HepG2 (cell line): ENCODE results near the gene PARP11. TPM values are rescaled to one million over a fixed set of nuclear protein-coding genes. Genes with fewer than 3 reads are reported as not detected.

Experiments used
- ATAC-seq: fragments of 200-7000 bp; cut with Tn5 transposase; 3 replicates; pipeline ENCODE4 v1.9.1; 2020; ENCODE audit warnings: mild to moderate bottlenecking, moderate library complexity
- BruUV-seq: library from RNA; stranded (reverse); fragments of 400-500 nt; replicated peaks from 2 replicates; lab custom pipeline; 2021; lab: Mats Ljungman, UMichigan
- CTCF ChIA-PET: fragments of 300-600 bp; formaldehyde crosslinking; extraction: SDS; loops from one replicate; lab custom pipeline; 2021; ENCODE audit warnings: low total read pairs, inconsistent platforms, low intra/inter-chr PET ratio; lab: Yijun Ruan, JAX
- POLR2A ChIA-PET: fragments of 350-600 bp; sonication (Branson Sonifier 250); formaldehyde crosslinking; loops from one replicate; lab custom pipeline; 2020; ENCODE audit warnings: antibody characterized with exemption, inconsistent platforms; lab: Yijun Ruan, JAX
- DNase-seq: peaks from one replicate; pipeline ENCODE4 v3.0.0-alpha.2; 2015; ENCODE audit warnings: low spot score
- FAIRE-seq: peaks from 3 replicates; lab custom pipeline; 2011; peaks lifted over from hg19 to GRCh38; lab: Jason Lieb, UNC
- H2AFZ ChIP-seq: one replicate; pipeline ENCODE4 v1.6.1; 2011; ENCODE audit warnings: low read length, inconsistent platforms
- H3K27ac ChIP-seq: fragments of 300-600 bp; 3 replicates; pipeline ENCODE4 v1.8.0; 2011; ENCODE audit warnings: mixed run types, mild to moderate bottlenecking, mixed read lengths, low read length, inconsistent platforms; ENCODE audit not compliant: insufficient read depth; ENCODE audit errors: extremely low read length
- H3K27me3 ChIP-seq, 2 experiments: fragments of 200-600 bp in 1 of 2; 2 replicates in 1 of 2; 3 replicates in 1 of 2; pipeline versions ENCODE4 v1.6.0 to v1.8.0; 2011; ENCODE audit warnings: low read length in 2 of 2, mild to moderate bottlenecking in 2 of 2, moderate library complexity in 2 of 2, inconsistent platforms in 1 of 2; ENCODE audit not compliant: insufficient read depth in 2 of 2, control insufficient read depth in 1 of 2
- H3K36me3 ChIP-seq, 2 experiments: fragments of 200-600 bp in 1 of 2; replicated peaks in 1 of 2; 2 replicates in 1 of 2; 3 replicates in 1 of 2; pipeline versions ENCODE4 v1.5.1 to v1.8.0; 2011; ENCODE audit warnings: low read length in 2 of 2, inconsistent platforms in 1 of 2; ENCODE audit not compliant: insufficient read depth in 2 of 2, control insufficient read depth in 1 of 2
- H3K4me1 ChIP-seq: 2 replicates; pipeline ENCODE4 v1.5.1; 2012; ENCODE audit warnings: low read length, inconsistent platforms; ENCODE audit not compliant: insufficient read depth
- H3K4me2 ChIP-seq: 2 replicates; pipeline ENCODE4 v1.6.0; 2011; ENCODE audit warnings: low read depth, low read length, inconsistent platforms
- H3K4me3 ChIP-seq, 3 experiments: fragments of 200-600 bp in 1 of 3; sonication (generic), shearing (Covaris generic) in 1 of 3; replicated peaks in 1 of 3; 2 replicates each; pipeline ENCODE4 v1.5.1; 2011 to 2016; ENCODE audit warnings: low read length in 3 of 3, inconsistent platforms in 2 of 3, low read depth in 2 of 3, mild to moderate bottlenecking in 2 of 3, control low read depth in 1 of 3, mixed read lengths in 1 of 3; ENCODE audit not compliant: insufficient read depth in 1 of 3
- H3K79me2 ChIP-seq: one replicate; pipeline ENCODE4 v1.6.1; 2011; ENCODE audit warnings: low read length, inconsistent platforms; ENCODE audit not compliant: insufficient read depth
- H3K9ac ChIP-seq: 2 replicates; pipeline ENCODE4 v1.6.0; 2011; ENCODE audit warnings: mild to moderate bottlenecking, low read depth, low read length, inconsistent platforms; ENCODE audit not compliant: insufficient read depth
- H3K9me3 ChIP-seq: 2 replicates; pipeline ENCODE4 v1.5.1; 2012; ENCODE audit warnings: mild to moderate bottlenecking, low read length
- H4K20me1 ChIP-seq: 2 replicates; pipeline ENCODE4 v1.6.0; 2011; ENCODE audit warnings: inconsistent platforms, mild to moderate bottlenecking, low read length, moderate library complexity; ENCODE audit not compliant: insufficient read depth
- CENPX ChIP-seq: sonication (generic); formaldehyde crosslinking; IDR thresholded peaks from 2 replicates; pipeline ENCODE4 v1.9.0; 2021; ENCODE audit warnings: mild to moderate bottlenecking, missing genetic modification reagents, moderate library complexity
- JUNB ChIP-seq: sonication (generic); formaldehyde crosslinking; IDR thresholded peaks from 2 replicates; pipeline ENCODE4 v1.8.0; 2022; ENCODE audit warnings: missing genetic modification reagents, mild to moderate bottlenecking, borderline replicate concordance
- KLF15 ChIP-seq: sonication (generic); formaldehyde crosslinking; IDR thresholded peaks from 2 replicates; pipeline ENCODE4 v1.8.1; 2023; ENCODE audit warnings: borderline replicate concordance, mild to moderate bottlenecking, inconsistent platforms, missing genetic modification reagents, mixed read lengths
- NKX3-1 ChIP-seq: sonication (generic); formaldehyde crosslinking; IDR thresholded peaks from 2 replicates; pipeline ENCODE4 v1.5.0; 2020; ENCODE audit warnings: missing genetic modification reagents
- YEATS2 ChIP-seq: sonication (generic); formaldehyde crosslinking; IDR thresholded peaks from 2 replicates; pipeline ENCODE4 v1.4.0; 2020; ENCODE audit warnings: missing genetic modification reagents, borderline replicate concordance
- ZMAT3 ChIP-seq: sonication (generic); formaldehyde crosslinking; conservative IDR thresholded peaks from 2 replicates; pipeline ENCODE4 v1.7.0; 2021; ENCODE audit warnings: missing genetic modification reagents
- ZMYM4 ChIP-seq: sonication (generic); formaldehyde crosslinking; IDR thresholded peaks from 2 replicates; pipeline ENCODE4 v1.8.1; 2023; ENCODE audit warnings: mild to moderate bottlenecking, missing genetic modification reagents
- ZNF121 ChIP-seq: sonication (generic); formaldehyde crosslinking; IDR thresholded peaks from 2 replicates; pipeline ENCODE4 v1.5.0; 2020; ENCODE audit warnings: mild to moderate bottlenecking, missing genetic modification reagents
- ZNF136 ChIP-seq: sonication (generic); formaldehyde crosslinking; IDR thresholded peaks from 2 replicates; pipeline ENCODE4 v1.8.1; 2022; ENCODE audit warnings: low read depth, mild to moderate bottlenecking, moderate library complexity, missing genetic modification reagents
- ZNF350 ChIP-seq: sonication (generic); formaldehyde crosslinking; IDR thresholded peaks from 2 replicates; pipeline ENCODE4 v1.4.0; 2020; ENCODE audit warnings: mild to moderate bottlenecking, low read depth, missing genetic modification reagents, borderline replicate concordance
- ZNF605 ChIP-seq: sonication (generic); formaldehyde crosslinking; IDR thresholded peaks from 2 replicates; pipeline ENCODE4 v1.8.0; 2022; ENCODE audit warnings: mild to moderate bottlenecking, missing genetic modification reagents
- ZNF7 ChIP-seq: IDR thresholded peaks from 2 replicates; pipeline ENCODE4 v1.6.1; 2016; ENCODE audit warnings: missing biosample characterization, missing genetic modification reagents
- ZNF891 ChIP-seq: sonication (generic); formaldehyde crosslinking; IDR thresholded peaks from 2 replicates; pipeline ENCODE4 v1.5.0; 2020; ENCODE audit warnings: mild to moderate bottlenecking, missing genetic modification reagents
- WGBS: methylation state at CpG from one replicate; pipeline ENCODE4 v1.1.6; 2017; ENCODE audit warnings: low lambda C conversion rate; 5-methylcytosine and 5-hydroxymethylcytosine counted together
- in situ Hi-C: cut with HindIII; loops from 2 replicates; pipeline ENCODE4 v1.10.0; 2017; ENCODE audit warnings: low pct_unique_long_range_greater_than_20kb; ENCODE audit not compliant: extremely low pct_ligation_motif_present
- intact Hi-C: fragments of 100-400 bp; cut with micrococcal nuclease; formaldehyde crosslinking; loops from one replicate; pipeline ENCODE4 v1.10.0; 2022; ENCODE audit not compliant: unreplicated experiment
- polyA plus RNA-seq, 8 experiments: library from polyadenylated mRNA; depleted of rRNA in 3 of 8; stranded (reverse) in 7 of 8; unstranded in 1 of 8; fragments of >200 nt; fragmentation: Illumina TruSeq in 4 of 8; extraction: Trizol in 4 of 8; gene quantifications; 2 replicates each; pipeline versions ENCODE4 v1.2.1 to v1.2.3, GENCODE V29; 2011 to 2016; ENCODE audit warnings: low read depth in 4 of 8, missing spikeins in 1 of 8, mixed read lengths in 1 of 8; ENCODE audit not compliant: insufficient read depth in 1 of 8
- total RNA-seq, 5 experiments: library from RNA; depleted of rRNA; stranded (reverse); fragments of >200 nt; fragmentation: Illumina TruSeq; extraction: Trizol; gene quantifications; 2 replicates each; pipeline ENCODE4 v1.2.3, GENCODE V29; 2016; ENCODE audit warnings: low read depth in 1 of 5
- TF ChIP-seq, protein P1 (sequence below): sonication (generic); formaldehyde crosslinking; IDR thresholded peaks from 2 replicates; pipeline ENCODE4 v1.5.1; 2020; ENCODE audit warnings: mild to moderate bottlenecking, missing genetic modification reagents, moderate library complexity
- TF ChIP-seq, protein P2 (sequence below): sonication (generic); IDR thresholded peaks from 2 replicates; pipeline ENCODE4 v1.6.1; 2016; ENCODE audit warnings: low read depth, borderline replicate concordance
- TF ChIP-seq, protein P3 (sequence below): sonication (generic); formaldehyde crosslinking; IDR thresholded peaks from 2 replicates; pipeline ENCODE4 v1.8.0; 2022; ENCODE audit warnings: missing genetic modification reagents, low read depth, mild to moderate bottlenecking, borderline replicate concordance
- TF ChIP-seq, protein P4 (sequence below): sonication (generic); formaldehyde crosslinking; IDR thresholded peaks from 2 replicates; pipeline ENCODE4 v1.5.0; 2020; ENCODE audit warnings: mild to moderate bottlenecking, missing genetic modification reagents
- TF ChIP-seq, protein P5 (sequence below): sonication (generic); formaldehyde crosslinking; IDR thresholded peaks from 2 replicates; pipeline ENCODE4 v1.4.0; 2020; ENCODE audit warnings: low read depth, mild to moderate bottlenecking, missing genetic modification reagents

Gene PARP11
- total and polyA plus RNA-seq, 2 of the 13 experiments (the other 11 are each of a cell fraction or from before 2014, with no cell fraction given): 4.0 to 7.6 TPM

DNA sequence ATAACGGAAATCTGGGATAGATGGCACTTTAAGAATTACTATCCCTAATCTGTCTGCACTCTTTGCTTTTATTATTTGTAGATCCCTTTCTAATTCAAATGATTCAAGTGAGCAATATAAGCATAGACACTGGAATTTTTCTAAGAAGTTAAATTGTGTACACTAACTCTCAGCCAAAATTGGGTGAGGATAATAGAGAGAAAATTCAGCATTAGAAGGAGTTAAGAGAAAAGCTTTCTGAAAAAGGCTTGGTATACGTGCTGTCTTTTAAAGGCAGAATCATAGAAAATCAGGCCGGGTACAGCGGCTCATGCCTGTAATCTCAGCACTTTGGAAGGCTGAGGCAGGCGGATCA lies 63.2 kb downstream of the PARP11 start:
- no peak overlapping the region for H3K4me3 ChIP-seq
- BruUV-seq: no TSS peak
- no peaks in the 10 kb centered on the region for H3K27me3 ChIP-seq
- POLR2A ChIA-PET: no interaction called here
- intact Hi-C loops (no loop called here), in situ Hi-C loops (no loop called here)
- no peak for DNase-seq
- WGBS: 90% methylated on average over 5 of the region's 5 CpGs
- no peaks in the 10 kb centered on the region for H3K79me2 ChIP-seq
- no peak overlapping the region for H3K4me2 ChIP-seq
- CTCF ChIA-PET: no interaction called here
- FAIRE-seq: no peak
- 0 out of 2 replicates have a peak, but pooled peaks cover 5% of the 10 kb centered on the region for H3K4me1 ChIP-seq
- H3K36me3 ChIP-seq: no peaks in the 10 kb centered on the region; a peak in 1 of 5 replicates
- H3K9me3 ChIP-seq: no peaks in the 10 kb centered on the region
- H2AFZ ChIP-seq: no peak overlapping the region
- H3K9ac ChIP-seq: no peak overlapping the region
- H3K27ac ChIP-seq: no peak overlapping the region
- H4K20me1 ChIP-seq: no peaks in the 10 kb centered on the region
- no peak for ATAC-seq
- TF ChIP-seq, protein P1, sequence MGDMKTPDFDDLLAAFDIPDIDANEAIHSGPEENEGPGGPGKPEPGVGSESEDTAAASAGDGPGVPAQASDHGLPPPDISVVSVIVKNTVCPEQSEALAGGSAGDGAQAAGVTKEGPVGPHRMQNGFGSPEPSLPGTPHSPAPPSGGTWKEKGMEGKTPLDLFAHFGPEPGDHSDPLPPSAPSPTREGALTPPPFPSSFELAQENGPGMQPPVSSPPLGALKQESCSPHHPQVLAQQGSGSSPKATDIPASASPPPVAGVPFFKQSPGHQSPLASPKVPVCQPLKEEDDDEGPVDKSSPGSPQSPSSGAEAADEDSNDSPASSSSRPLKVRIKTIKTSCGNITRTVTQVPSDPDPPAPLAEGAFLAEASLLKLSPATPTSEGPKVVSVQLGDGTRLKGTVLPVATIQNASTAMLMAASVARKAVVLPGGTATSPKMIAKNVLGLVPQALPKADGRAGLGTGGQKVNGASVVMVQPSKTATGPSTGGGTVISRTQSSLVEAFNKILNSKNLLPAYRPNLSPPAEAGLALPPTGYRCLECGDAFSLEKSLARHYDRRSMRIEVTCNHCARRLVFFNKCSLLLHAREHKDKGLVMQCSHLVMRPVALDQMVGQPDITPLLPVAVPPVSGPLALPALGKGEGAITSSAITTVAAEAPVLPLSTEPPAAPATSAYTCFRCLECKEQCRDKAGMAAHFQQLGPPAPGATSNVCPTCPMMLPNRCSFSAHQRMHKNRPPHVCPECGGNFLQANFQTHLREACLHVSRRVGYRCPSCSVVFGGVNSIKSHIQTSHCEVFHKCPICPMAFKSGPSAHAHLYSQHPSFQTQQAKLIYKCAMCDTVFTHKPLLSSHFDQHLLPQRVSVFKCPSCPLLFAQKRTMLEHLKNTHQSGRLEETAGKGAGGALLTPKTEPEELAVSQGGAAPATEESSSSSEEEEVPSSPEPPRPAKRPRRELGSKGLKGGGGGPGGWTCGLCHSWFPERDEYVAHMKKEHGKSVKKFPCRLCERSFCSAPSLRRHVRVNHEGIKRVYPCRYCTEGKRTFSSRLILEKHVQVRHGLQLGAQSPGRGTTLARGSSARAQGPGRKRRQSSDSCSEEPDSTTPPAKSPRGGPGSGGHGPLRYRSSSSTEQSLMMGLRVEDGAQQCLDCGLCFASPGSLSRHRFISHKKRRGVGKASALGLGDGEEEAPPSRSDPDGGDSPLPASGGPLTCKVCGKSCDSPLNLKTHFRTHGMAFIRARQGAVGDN: no peak
- no peak for TF ChIP-seq ZNF605 (CRISPR knock-in tag)
- no peak for TF ChIP-seq KLF15 (CRISPR knock-in tag)
- TF ChIP-seq NKX3-1 (CRISPR knock-in tag): no peak
- TF ChIP-seq ZMYM4 (CRISPR knock-in tag): no peak
- no peak for TF ChIP-seq ZNF7 (CRISPR knock-in tag)
- TF ChIP-seq CENPX (CRISPR knock-in tag): no peak
- no peak for TF ChIP-seq ZNF350 (CRISPR knock-in tag)
- TF ChIP-seq ZMAT3 (CRISPR knock-in tag): no peak
- TF ChIP-seq, protein P2, sequence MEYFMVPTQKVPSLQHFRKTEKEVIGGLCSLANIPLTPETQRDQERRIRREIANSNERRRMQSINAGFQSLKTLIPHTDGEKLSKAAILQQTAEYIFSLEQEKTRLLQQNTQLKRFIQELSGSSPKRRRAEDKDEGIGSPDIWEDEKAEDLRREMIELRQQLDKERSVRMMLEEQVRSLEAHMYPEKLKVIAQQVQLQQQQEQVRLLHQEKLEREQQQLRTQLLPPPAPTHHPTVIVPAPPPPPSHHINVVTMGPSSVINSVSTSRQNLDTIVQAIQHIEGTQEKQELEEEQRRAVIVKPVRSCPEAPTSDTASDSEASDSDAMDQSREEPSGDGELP: no peak
- TF ChIP-seq, protein P3, sequence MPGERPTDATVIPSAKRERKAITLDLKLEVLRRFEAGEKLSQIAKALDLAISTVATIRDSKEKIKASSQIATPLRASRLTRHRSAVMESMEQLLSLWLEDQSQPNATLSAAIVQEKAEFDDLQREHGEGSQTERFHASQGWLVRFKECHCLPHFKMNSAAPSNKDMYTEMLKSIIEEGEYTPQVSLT: no peak
- no peak for TF ChIP-seq JUNB (CRISPR knock-in tag)
- TF ChIP-seq ZNF891 (CRISPR knock-in tag): no peak
- no peak for TF ChIP-seq ZNF121
- TF ChIP-seq YEATS2: no peak
- no peak for TF ChIP-seq ZNF136 (CRISPR knock-in tag)
- TF ChIP-seq, protein P4, sequence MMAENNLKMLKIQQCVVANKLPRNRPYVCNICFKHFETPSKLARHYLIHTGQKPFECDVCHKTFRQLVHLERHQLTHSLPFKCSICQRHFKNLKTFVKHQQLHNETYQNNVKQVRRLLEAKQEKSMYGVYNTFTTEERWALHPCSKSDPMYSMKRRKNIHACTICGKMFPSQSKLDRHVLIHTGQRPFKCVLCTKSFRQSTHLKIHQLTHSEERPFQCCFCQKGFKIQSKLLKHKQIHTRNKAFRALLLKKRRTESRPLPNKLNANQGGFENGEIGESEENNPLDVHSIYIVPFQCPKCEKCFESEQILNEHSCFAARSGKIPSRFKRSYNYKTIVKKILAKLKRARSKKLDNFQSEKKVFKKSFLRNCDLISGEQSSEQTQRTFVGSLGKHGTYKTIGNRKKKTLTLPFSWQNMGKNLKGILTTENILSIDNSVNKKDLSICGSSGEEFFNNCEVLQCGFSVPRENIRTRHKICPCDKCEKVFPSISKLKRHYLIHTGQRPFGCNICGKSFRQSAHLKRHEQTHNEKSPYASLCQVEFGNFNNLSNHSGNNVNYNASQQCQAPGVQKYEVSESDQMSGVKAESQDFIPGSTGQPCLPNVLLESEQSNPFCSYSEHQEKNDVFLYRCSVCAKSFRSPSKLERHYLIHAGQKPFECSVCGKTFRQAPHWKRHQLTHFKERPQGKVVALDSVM (CRISPR knock-in tag): no peak
- TF ChIP-seq, protein P5, sequence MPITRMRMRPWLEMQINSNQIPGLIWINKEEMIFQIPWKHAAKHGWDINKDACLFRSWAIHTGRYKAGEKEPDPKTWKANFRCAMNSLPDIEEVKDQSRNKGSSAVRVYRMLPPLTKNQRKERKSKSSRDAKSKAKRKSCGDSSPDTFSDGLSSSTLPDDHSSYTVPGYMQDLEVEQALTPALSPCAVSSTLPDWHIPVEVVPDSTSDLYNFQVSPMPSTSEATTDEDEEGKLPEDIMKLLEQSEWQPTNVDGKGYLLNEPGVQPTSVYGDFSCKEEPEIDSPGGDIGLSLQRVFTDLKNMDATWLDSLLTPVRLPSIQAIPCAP (CRISPR knock-in tag): no peak
